GM19023 (cell line): ENCODE data around the gene NES.

ENCODE experiments used
- ATAC-seq: cut with Tn5 transposase; IDR thresholded peaks from one replicate; pipeline ENCODE4 v1.9.1; 2021; ENCODE audit warnings: mild to moderate bottlenecking, moderate library complexity; ENCODE audit not compliant: unreplicated experiment

The NES gene

GRCh38 chr1:156665539-156665938 is 11.7 kb downstream of the NES start:
- ATAC-seq: no peak

GRCh38 chr1:156664767-156665411 is 12.3 kb downstream of the NES start:
- ATAC-seq: no peak

- no peak for ATAC-seq
Measured at GRCh38 chr1:156664046-156664766, 13.0 kb downstream of the NES start.

- ATAC-seq: no peak
Measured at GRCh38 chr1:156663178-156663577, 14.0 kb downstream of the NES start.

- ATAC-seq: no peak
Measured at GRCh38 chr1:156662800-156663055, 14.5 kb downstream of the NES start.

GRCh38 chr1:156662005-156662799 is 15.0 kb downstream of the NES start:
- ATAC-seq: no peak

GRCh38 chr1:156660752-156661112 is 16.5 kb downstream of the NES start:
- ATAC-seq: no peak

- ATAC-seq: peak; percentile 55
Measured at GRCh38 chr1:156659988-156660751, 17.0 kb downstream of the NES start.

GRCh38 chr1:156659661-156659987 is 17.6 kb downstream of the NES start:
- no peak for ATAC-seq

GRCh38 chr1:156658945-156659574 is 18.1 kb downstream of the NES start:
- ATAC-seq: no peak

GRCh38 chr1:156658496-156658895 is 18.7 kb downstream of the NES start:
- no peak for ATAC-seq

GRCh38 chr1:156657741-156658319 is 19.4 kb downstream of the NES start:
- ATAC-seq: no peak

GRCh38 chr1:156656806-156657740 is 20.1 kb downstream of the NES start:
- no peak for ATAC-seq

GRCh38 chr1:156655904-156656516 is 21.2 kb downstream of the NES start:
- no peak for ATAC-seq

- ATAC-seq: no peak
Measured at GRCh38 chr1:156655151-156655903, 21.9 kb downstream of the NES start.

- no peak for ATAC-seq
Measured at GRCh38 chr1:156654700-156655099, 22.5 kb downstream of the NES start.

GRCh38 chr1:156652992-156653355 is 24.2 kb downstream of the NES start:
- ATAC-seq: no peak

GRCh38 chr1:156652131-156652991 is 24.8 kb downstream of the NES start:
- no peak for ATAC-seq
